Urinary bladder (tissue), 4 donors: Measurements from ENCODE around the gene COL9A3. TPM values are rescaled to one million over a fixed set of nuclear protein-coding genes. Genes with fewer than 3 reads are reported as not detected.
"Not testable (repeated sequence)": the region's sequence is repeated elsewhere in the genome, so short reads cannot be mapped to it uniquely, and the experiment has no call there.

ENCODE experiments used
- DNase-seq: peaks from one replicate; pipeline ENCODE4 v3.0.0-alpha.2; 2015; ENCODE audit errors: extremely low spot score
- H3K27ac ChIP-seq: one replicate; pipeline ENCODE4 v1.5.1; 2013; ENCODE audit warnings: low read depth, mild to moderate bottlenecking, moderate library complexity
- H3K36me3 ChIP-seq: one replicate; pipeline ENCODE4 v1.6.1; 2013; ENCODE audit warnings: mild to moderate bottlenecking, moderate library complexity; ENCODE audit not compliant: insufficient read depth
- H3K4me1 ChIP-seq: one replicate; pipeline ENCODE4 v1.6.1; 2013; ENCODE audit warnings: mild to moderate bottlenecking, moderate library complexity; ENCODE audit not compliant: insufficient read depth
- H3K4me3 ChIP-seq: one replicate; pipeline ENCODE4 v1.5.1; 2013; ENCODE audit warnings: low read depth, low read length
- WGBS: extraction: QIAGEN DNeasy Blood & Tissue Kit; methylation state at CpG from one replicate; pipeline ENCODE4 v1.1.7; 2013; 5-methylcytosine and 5-hydroxymethylcytosine counted together
- polyA plus RNA-seq: library from polyadenylated mRNA; stranded (reverse); fragments of 200-250 nt; gene quantifications from one replicate; pipeline ENCODE4 v1.2.3, GENCODE V29; 2013
- total RNA-seq: library from RNA; depleted of rRNA; stranded (reverse); fragments of >200 nt; gene quantifications from one replicate; pipeline ENCODE4 v1.2.3, GENCODE V29; 2014
- donor health status: healthy with polysubstance abuse.
- donor health status: healthy.

Gene COL9A3
- total and polyA plus RNA-seq, 2 donors = 9.8 to 101 TPM

DNA sequence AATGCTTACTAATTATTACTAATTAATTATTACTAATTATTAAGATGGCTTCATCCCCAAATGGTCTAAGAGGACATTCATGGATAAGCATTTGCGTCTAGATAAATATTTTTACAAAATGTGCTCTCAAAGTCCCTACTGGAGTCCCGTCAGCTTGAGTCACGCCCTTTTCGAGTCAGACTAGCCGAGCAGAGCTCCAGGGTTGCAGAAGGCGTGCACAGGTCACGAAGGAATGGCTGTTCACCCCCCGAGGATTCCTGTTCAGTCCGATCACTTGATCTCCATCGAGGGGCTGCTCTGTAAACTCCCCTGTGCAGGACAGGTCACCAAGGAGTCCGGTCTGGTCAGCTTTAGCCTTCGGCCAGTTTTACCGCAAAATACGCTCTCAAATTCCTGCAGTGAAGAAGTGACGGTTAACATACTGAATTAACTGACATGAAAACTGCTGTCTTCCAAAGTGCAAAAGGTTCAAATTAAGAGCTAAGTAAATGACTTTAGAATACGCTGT lies 24.9 kb downstream of the COL9A3 start:
- 75% methylated on average over 16 of the region's 16 CpGs for WGBS
- DNase-seq = no peak
- H3K4me3 ChIP-seq = no peak overlapping the region
- H3K27ac ChIP-seq = no peak overlapping the region
- H3K4me1 ChIP-seq = no peaks in the 10 kb centered on the region
- no peaks in the 10 kb centered on the region for H3K36me3 ChIP-seq

DNA sequence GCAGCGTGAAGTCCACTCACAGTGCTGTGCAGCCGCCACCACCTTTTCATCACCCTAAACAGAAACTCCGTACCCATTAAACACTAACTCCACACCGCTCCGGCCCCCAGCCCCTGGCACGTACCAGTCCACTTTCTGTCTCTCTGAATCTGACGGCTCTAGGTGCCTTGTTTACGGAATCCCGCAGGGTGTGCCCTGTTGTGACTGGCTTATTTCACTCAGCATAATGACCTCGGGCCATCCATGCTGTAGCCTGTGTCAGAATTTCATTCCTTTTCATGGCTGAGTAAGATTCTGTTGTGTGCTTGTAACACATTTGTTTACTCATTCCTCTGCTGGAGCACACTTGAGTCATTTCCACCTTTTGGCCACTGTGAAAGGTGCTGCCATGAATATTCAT lies 26.8 kb downstream of the COL9A3 start:
- no peak for DNase-seq
- Histone ChIP-seq H3K4me3 (no peak overlapping the region), H3K4me1 (no peaks in the 10 kb centered on the region), H3K36me3 (no peaks in the 10 kb centered on the region), H3K27ac (no peak overlapping the region)
- WGBS = 95% methylated on average over 10 of the region's 10 CpGs

DNA sequence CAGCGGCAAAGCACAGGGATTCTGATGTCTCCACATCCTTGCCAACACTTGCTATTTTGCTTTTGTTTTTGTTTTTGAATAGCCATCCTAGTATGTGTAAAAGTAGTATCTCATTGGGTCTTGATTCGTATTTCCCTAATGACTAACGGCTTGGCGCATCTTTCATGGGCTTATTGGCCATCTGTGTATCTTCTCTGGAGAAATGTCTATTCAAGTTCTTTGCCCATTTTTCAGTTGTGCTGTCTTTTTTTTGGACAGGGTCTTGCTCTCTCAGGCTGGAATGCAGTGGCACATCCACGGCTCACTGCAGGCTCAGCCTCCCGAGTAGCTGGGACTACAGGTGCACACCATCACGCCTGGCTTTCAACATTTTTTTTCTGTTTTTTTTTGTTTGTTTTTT lies 27.3 kb downstream of the COL9A3 start:
- H3K36me3 ChIP-seq = no peaks in the 10 kb centered on the region
- WGBS = 96% methylated on average over 7 of the region's 7 CpGs
- no peak overlapping the region for H3K27ac ChIP-seq
- DNase-seq = no peak
- H3K4me1 ChIP-seq = no peaks in the 10 kb centered on the region
- no peak overlapping the region for H3K4me3 ChIP-seq

DNA sequence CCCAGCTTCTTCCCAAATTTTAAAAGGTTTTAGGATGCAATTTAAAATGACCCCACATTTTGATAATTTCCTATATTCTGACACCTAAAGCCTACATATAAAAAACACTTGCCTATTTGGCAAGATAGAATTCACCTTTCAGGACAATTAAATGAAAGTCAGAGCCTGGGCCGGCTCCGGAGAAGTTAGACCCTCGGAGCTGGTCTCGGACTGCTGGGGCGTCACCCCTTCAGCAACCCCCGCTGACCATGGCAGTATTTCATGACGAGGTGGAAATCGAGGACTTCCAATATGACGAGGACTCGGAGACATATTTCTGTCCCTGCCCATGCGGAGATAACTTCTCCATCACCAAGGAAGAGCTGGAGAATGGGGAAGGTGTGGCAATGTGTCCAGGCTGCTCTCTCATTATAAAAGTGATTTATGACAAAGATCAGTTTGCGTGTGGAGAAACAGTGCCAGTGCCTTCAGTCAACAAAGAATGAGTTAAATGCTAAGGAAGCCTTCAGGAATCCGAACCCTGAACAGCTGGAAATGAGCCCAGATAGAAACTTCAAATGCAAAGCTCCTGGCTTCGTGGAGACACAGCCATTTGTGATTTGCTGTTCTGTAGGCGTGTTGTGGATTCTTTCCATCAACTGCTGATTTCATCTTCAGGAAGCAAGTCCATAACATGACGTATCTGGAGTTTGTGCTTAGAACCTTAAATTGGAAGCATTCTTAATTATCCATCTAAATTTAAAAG lies 28.7 kb downstream of the COL9A3 start:
- Histone ChIP-seq H3K36me3 (no peaks in the 10 kb centered on the region), H3K4me1 (no peaks in the 10 kb centered on the region), H3K27ac (no peak overlapping the region), H3K4me3 (no peak overlapping the region)
- DNase-seq = no peak
- WGBS = 78% methylated on average over 16 of the region's 16 CpGs

DNA sequence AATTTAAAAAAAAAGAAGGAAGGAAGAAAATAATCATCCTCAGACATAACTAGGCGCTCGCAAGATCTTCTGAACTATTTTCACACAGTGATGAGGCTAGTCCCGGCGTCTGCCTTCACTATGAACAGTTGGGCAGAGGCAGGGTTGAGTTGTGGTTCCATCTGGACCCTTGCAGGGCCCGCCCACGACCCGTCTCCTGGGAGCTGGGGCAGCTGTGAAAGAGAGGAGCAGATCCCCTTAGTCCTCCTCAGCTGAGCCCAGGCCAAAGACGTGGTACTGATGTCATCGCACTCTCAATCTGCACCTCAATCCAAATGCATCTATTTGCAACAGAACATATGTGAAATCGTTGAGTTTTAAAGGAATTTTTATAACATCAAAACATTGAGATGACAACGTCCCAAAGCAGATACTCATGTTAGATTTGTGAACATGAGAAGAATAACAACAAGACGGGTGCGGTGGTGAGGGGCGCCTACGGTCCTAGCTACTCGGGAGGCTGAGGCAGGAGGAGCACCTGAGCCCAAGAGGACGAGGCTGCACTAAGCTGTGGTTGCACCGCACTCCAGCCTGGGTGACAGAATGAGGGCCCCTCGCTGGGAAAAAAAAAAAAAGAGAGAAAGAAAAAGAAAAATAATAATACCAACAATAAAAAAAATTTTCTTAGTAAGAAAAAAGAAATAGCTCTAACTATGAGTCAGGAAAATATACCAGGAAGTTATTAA lies 29.5 kb downstream of the COL9A3 start:
- no peaks in the 10 kb centered on the region for H3K36me3 ChIP-seq
- 69% methylated on average over 19 of the region's 19 CpGs for WGBS
- no peak overlapping the region for H3K4me3 ChIP-seq
- H3K27ac ChIP-seq = no peak overlapping the region
- H3K4me1 ChIP-seq = no peaks in the 10 kb centered on the region
- no peak for DNase-seq

DNA sequence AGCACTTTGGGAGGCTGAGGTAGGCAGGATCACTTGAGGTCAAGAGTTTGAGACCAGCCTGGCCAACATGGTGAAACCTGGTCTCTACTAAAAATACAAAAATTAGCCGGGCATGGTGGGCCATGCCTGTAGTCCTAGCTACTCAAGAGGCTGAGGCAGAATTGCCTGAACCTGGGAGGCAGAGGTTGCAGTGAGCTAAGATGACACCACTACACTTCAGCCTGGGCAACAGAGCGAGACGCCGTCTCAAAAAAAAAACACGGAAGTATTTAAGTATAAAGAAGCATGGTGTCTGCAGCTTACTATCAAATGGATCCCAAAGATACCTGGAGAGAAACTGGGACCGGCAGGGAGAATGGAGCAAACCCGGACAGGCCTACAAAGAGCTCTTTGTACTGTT lies 32.1 kb downstream of the COL9A3 start:
- H3K36me3 ChIP-seq, H3K4me1 ChIP-seq, H3K4me3 ChIP-seq, H3K27ac ChIP-seq, DNase-seq: not testable (repeated sequence)
- 95% methylated on average over 7 of the region's 7 CpGs for whole genome bisulfite sequencing

DNA sequence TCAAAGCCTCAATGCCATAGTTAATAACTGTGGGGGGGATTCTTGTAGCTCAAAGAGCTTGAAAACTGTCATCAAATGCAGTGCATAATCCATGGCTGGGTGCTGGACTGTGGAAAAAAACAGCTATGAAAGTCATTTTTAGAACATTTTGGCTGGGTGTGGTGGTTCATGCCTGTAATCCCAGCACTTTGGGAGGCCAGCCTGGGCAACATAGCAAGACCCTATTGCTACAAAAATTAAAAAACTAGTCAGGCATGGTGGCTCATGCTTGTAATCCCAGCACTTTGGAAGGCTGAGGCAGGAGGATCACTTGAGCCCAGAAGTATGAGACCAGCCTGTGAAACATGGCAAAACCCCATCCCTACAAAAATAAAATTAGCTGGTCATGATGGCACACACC lies 32.6 kb downstream of the COL9A3 start:
- H3K27ac ChIP-seq = no peak overlapping the region
- DNase-seq = no peak

DNA sequence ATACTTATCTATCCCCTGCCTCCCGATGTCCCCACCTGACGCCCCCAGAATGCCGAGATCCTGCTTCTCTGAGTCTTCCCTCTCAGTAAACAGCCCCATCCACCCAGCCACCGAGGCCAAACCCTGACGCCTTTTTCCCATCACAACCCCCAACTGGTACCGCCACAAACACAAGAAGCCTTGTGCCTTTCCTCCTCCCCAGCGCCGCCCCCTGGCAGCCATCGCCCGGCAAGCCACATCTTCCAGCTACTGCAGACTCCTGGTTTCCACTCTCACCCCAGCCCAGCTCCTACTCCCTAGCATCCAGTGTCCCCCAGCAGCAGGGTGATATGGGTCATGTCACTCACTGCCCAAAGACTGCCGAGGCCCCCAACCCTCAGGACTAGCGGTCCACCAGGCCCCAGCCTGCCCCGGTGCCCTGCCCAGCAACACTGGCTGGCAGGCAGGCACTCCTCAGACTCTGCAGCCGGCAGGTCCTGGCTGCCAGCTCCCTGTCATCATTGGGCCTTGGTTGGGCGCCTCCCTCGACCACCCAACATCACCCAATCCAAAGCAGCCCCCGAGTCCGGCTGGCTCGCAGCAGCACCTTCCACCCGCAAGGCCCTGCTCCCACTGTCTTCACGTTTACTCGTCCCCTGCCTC lies 33.6 kb downstream of the COL9A3 start:
- no peaks in the 10 kb centered on the region for H3K4me1 ChIP-seq
- no peaks in the 10 kb centered on the region for H3K36me3 ChIP-seq
- DNase-seq = no peak
- 87% methylated on average over 22 of the region's 22 CpGs for WGBS
- no peak overlapping the region for H3K4me3 ChIP-seq
- H3K27ac ChIP-seq = no peak overlapping the region

More for the DNA sequence above, 32.6 kb downstream of the COL9A3 start:
- no peak overlapping the region for H3K4me3 ChIP-seq
- H3K4me1 ChIP-seq = no peaks in the 10 kb centered on the region
- no peaks in the 10 kb centered on the region for H3K36me3 ChIP-seq

DNA sequence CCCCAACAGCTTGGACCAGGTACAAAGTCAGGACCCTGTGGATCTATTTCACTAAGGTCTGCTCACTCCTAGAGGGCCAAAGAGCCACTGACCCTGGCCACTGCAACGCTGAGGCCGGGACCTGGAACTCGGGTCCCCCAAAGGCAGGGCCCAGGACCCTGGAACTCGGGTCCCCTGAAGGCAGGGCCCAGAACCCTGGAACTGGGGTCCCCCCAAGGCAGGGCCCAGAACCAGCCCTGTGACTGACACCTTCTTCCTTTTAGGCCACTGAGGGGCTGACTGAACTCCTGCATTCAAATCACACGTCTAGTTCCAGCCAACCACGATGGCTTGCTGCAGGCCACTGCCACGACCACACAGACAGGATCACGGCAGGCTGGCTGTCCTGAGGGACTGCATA lies 35.3 kb downstream of the COL9A3 start:
- H3K36me3 ChIP-seq = no peaks in the 10 kb centered on the region
- no peaks in the 10 kb centered on the region for H3K4me1 ChIP-seq
- H3K4me3 ChIP-seq = no peak overlapping the region
- 90% methylated on average over 8 of the region's 8 CpGs for WGBS
- DNase-seq = no peak
- no peak overlapping the region for H3K27ac ChIP-seq

DNA sequence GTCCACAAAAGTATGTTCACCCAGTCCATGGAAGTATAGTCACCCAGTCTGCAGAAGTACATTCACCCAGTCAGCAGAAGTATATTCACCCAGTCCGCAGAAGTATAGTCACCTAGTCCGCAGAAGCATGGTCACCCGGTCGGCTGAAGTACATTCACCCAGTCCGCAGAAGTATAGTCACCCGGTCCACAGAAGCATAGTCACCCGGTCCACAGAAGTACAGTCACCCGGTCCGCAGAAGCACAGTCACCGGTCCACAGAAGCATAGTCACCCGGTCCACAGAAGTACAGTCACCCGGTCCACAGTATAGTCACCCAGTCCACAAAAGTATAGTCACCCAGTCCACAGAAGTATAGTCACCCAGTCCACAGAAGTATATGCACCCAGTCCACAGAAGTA lies 36.0 kb downstream of the COL9A3 start:
- no peaks in the 10 kb centered on the region for H3K36me3 ChIP-seq
- H3K4me1 ChIP-seq = no peaks in the 10 kb centered on the region
- no peak for DNase-seq
- H3K27ac ChIP-seq = no peak overlapping the region
- WGBS = 94% methylated on average over 12 of the region's 12 CpGs
- no peak overlapping the region for H3K4me3 ChIP-seq

DNA sequence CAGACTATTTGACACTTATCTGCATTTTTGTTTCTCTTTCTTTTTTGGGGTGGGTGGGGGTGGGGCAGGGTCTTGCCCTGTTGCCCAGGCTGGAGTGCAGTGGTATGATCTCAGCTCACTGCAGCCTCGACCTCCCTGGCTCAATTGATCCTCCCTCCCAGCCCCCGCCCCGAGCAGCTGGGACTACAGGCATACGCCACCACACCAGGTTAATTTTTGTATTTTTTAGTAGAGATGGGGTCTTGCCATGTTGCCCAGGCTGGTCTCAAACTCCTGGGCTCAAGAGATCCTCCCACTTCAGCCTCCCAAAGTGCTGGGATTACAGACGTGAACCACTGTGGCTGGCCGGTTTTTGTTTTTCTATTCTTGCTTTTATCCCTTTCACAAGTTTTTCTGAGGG lies 36.5 kb downstream of the COL9A3 start:
- not testable (repeated sequence) for H3K27ac ChIP-seq, DNase-seq, H3K4me1 ChIP-seq, H3K36me3 ChIP-seq, H3K4me3 ChIP-seq
- WGBS = 95% methylated on average over 6 of the region's 6 CpGs

DNA sequence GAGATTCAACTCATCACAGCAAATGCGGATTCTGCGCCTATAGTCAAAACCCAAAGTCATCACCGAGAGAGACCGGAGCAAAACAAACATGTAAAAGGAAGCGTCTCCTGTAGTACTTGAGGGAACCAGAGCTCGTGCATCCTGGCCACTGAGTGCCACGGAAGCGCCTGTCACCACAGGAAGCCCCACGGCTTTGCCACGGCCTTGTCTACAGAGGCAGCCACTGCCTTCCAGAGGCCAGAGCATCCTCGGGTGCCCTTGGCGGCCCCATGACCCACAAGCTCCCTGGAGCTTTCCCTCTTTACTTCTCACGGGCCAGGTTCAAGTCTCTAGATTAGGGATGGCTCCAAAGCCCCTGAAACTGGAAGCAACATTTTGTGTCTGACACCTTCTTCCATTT lies 37.3 kb downstream of the COL9A3 start:
- WGBS = 95% methylated on average over 13 of the region's 13 CpGs

DNA sequence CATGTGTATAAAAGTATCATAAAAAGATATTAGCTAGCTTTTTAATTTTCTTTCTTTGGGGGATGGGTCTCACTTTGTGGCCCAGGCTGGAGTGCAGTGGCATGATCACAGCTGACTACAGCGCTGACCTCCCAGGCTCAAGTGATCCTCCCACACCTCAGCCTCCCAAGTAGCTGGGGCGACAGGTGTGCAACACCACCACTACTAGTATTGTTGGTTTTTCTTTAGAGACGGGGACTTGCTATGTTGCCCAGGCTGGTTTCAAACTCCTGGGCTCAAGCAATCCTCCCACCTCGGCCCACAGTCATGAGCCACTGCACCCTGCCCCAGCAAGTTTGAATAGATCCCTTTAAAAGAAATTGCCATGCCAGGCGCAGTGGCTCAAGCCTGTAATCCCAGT lies 38.3 kb downstream of the COL9A3 start:
- H3K4me1 ChIP-seq = no peaks in the 10 kb centered on the region
- H3K36me3 ChIP-seq = no peaks in the 10 kb centered on the region
- DNase-seq = no peak
- no peak overlapping the region for H3K27ac ChIP-seq
- 85% methylated on average over 5 of the region's 5 CpGs for WGBS
- H3K4me3 ChIP-seq = no peak overlapping the region

More for the DNA sequence above, 37.3 kb downstream of the COL9A3 start:
- Histone ChIP-seq H3K4me3 (no peak overlapping the region), H3K4me1 (no peaks in the 10 kb centered on the region), H3K27ac (no peak overlapping the region), H3K36me3 (no peaks in the 10 kb centered on the region)
- DNase-seq = no peak
